Measurements from ENCODE around the gene GPT2. TPM values are rescaled to one million over a fixed set of nuclear protein-coding genes. Genes with fewer than 3 reads are reported as not detected.

GPT2 gene
- total RNA-seq, 1 experiment from 2014 or later: 68.9 TPM

DNA sequence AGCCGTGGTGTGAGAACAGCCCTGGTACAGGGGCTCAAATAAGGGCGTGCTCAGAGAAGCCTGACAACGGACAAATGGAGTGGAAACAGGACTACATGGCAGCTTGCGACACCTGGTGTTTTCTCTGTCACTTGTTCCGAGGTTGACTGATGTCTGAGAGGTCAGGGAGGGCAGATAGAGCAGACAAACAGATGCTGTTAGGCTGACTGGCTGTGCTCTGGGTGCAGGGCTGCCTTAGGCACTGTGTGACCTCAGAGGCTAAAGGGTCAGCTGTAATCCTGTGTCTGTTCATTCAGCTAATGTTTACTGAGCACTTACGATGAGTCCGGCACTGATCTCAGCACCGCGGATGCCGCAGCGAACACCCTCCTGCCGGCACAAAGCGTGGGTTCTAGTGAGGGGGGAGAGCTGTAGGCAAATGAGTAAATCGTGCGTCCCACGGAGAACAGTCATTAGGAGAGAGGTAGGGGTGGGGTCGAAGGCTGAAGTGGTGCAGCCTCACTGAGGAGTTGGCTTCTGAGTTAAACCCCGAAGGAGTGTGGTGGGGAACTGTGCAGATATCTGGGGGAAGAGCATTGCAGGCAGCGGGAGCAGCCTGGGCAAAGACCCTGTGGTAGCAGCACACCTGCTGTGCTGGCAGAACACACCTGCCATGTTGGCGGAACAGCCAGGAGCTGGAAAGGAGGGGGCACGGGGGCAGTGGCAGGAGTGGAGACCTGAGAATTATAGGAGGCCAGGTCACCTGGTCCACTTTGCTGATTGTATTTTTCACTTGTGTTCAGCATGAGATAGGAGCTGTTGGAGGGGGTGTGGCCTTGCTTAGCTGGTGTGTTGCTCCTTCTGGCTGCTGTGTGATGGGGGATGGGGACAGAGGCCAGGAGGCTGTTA is 35.0 kb downstream of the GPT2 start:
- peaks cover 74% of the 10 kb centered on the region for H3K36me3 Mint-ChIP-seq (ENCODE audit: insufficient read depth, unreplicated experiment)
- H3K4me1 Mint-ChIP-seq (ENCODE audit: low read depth, unreplicated experiment): peaks cover 25% of the 10 kb centered on the region
- H3K9me3 Mint-ChIP-seq (ENCODE audit: low read depth, unreplicated experiment): no peaks in the 10 kb centered on the region
- peak overlapping the region; percentile 35 for H3K27ac Mint-ChIP-seq (ENCODE audit: unreplicated experiment)
- no peak for DNase-seq
- CTCF ChIA-PET: interaction anchor here (0.6 to 1.6 kb wide), 3 partner anchors 9 to 65 kb away, joined by 3 to 5 read pairs (median 3); partner anchors contain the start of gene GPT2
- no TSS peak for BruUV-seq (replicated peaks)
- intact Hi-C loops (cut with micrococcal nuclease; ENCODE audit: unreplicated experiment): no loop called here
- no peak overlapping the region for H3K4me3 Mint-ChIP-seq (ENCODE audit: low read depth, unreplicated experiment)
- no peaks in the 10 kb centered on the region for H3K27me3 Mint-ChIP-seq (ENCODE audit: unreplicated experiment)
- TF ChIP-seq, protein P1, sequence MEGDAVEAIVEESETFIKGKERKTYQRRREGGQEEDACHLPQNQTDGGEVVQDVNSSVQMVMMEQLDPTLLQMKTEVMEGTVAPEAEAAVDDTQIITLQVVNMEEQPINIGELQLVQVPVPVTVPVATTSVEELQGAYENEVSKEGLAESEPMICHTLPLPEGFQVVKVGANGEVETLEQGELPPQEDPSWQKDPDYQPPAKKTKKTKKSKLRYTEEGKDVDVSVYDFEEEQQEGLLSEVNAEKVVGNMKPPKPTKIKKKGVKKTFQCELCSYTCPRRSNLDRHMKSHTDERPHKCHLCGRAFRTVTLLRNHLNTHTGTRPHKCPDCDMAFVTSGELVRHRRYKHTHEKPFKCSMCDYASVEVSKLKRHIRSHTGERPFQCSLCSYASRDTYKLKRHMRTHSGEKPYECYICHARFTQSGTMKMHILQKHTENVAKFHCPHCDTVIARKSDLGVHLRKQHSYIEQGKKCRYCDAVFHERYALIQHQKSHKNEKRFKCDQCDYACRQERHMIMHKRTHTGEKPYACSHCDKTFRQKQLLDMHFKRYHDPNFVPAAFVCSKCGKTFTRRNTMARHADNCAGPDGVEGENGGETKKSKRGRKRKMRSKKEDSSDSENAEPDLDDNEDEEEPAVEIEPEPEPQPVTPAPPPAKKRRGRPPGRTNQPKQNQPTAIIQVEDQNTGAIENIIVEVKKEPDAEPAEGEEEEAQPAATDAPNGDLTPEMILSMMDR (IDR thresholded peaks at IDR 0.05; ENCODE audit: unreplicated experiment): no peak

DNA sequence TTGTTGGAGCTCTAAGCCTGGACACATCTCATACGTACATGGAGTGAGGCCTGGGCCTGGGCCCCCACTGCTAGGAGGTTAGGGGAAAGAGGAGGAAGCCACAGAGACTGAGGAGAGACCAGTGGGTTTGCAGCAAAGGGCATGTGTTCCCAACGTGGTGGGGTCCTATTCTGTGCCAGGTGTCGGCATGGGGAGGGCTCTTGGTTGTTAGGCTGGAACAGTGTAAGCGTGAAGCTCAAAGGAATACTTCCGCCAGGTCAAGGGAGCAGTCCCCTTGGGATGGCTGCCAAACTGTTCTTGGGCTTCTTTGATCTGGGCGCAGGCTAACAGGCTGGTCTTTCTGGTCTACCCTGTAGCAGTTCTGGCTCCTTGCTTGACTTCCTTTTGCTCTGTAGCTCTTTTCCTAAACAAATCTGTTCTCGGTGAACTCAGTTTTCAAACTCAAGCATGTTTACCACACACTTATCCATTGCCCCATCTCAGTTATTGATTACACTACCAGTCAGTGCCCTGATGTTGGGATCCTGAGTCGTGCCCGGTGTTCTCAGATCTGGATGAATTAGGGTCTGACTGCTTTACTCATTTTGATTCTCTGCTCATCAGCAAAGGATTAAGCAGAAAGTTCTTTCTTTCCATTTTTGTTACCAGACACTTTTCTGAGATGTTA is 36.4 kb downstream of the GPT2 start:
- CTCF ChIA-PET: interaction anchor here (0.6 to 2.0 kb wide), 7 partner anchors 11 to 119 kb away, joined by 3 to 13 read pairs (median 4); partner anchors contain the start of gene GPT2
- peak overlapping the region; percentile 31 for H3K4me3 Mint-ChIP-seq (ENCODE audit: low read depth, unreplicated experiment)
- intact Hi-C loops (cut with micrococcal nuclease; ENCODE audit: unreplicated experiment): no loop called here
- no peaks in the 10 kb centered on the region for H3K9me3 Mint-ChIP-seq (ENCODE audit: low read depth, unreplicated experiment)
- no peaks in the 10 kb centered on the region for H3K27me3 Mint-ChIP-seq (ENCODE audit: unreplicated experiment)
- H3K36me3 Mint-ChIP-seq (ENCODE audit: insufficient read depth, unreplicated experiment): peaks cover 79% of the 10 kb centered on the region
- no TSS peak for BruUV-seq (replicated peaks)
- H3K27ac Mint-ChIP-seq (ENCODE audit: unreplicated experiment): peak overlapping the region; percentile 35
- peak; percentile 83 for DNase-seq
- peaks cover 25% of the 10 kb centered on the region for H3K4me1 Mint-ChIP-seq (ENCODE audit: low read depth, unreplicated experiment)
- TF ChIP-seq, protein P1 (IDR thresholded peaks at IDR 0.05; ENCODE audit: unreplicated experiment): no peak

DNA sequence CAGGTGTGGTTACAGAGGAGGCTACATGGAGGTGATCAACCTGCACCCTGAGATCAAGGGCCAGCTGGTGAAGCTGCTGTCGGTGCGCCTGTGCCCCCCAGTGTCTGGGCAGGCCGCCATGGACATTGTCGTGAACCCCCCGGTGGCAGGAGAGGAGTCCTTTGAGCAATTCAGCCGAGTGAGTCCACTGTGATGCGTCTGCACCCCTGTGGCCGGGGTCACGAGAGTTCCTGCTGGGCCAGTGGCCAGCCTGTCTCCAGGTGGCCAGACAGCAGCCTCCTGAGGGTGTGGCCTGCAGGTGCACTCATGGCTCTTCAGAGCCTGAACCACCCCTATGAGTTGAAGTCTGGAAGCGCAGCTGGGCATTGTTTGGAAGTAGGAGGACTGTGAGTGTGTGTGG is 38.1 kb downstream of the GPT2 start:
- CTCF ChIA-PET: interaction anchor here (0.5 kb wide), 1 partner anchor 105 kb away, joined by 3 read pairs; no protein-coding TSS in a partner anchor
- DNase-seq: no peak
- peak overlapping the region; percentile 26 for H3K27ac Mint-ChIP-seq (ENCODE audit: unreplicated experiment)
- H3K27me3 Mint-ChIP-seq (ENCODE audit: unreplicated experiment): no peaks in the 10 kb centered on the region
- H3K9me3 Mint-ChIP-seq (ENCODE audit: low read depth, unreplicated experiment): no peaks in the 10 kb centered on the region
- TF ChIP-seq, protein P1 (IDR thresholded peaks at IDR 0.05; ENCODE audit: unreplicated experiment): no peak
- BruUV-seq (replicated peaks): no TSS peak
- intact Hi-C loops (cut with micrococcal nuclease; ENCODE audit: unreplicated experiment): no loop called here
- H3K36me3 Mint-ChIP-seq (ENCODE audit: insufficient read depth, unreplicated experiment): peaks cover 88% of the 10 kb centered on the region
- H3K4me1 Mint-ChIP-seq (ENCODE audit: low read depth, unreplicated experiment): peaks cover 25% of the 10 kb centered on the region
- no peak overlapping the region for H3K4me3 Mint-ChIP-seq (ENCODE audit: low read depth, unreplicated experiment)

- no peak for DNase-seq
- intact Hi-C loops (cut with micrococcal nuclease; ENCODE audit: unreplicated experiment): no loop called here
- BruUV-seq (replicated peaks): no TSS peak
- H3K36me3 Mint-ChIP-seq (ENCODE audit: insufficient read depth, unreplicated experiment): peaks cover 92% of the 10 kb centered on the region
- peaks cover 25% of the 10 kb centered on the region for H3K4me1 Mint-ChIP-seq (ENCODE audit: low read depth, unreplicated experiment)
- H3K9me3 Mint-ChIP-seq (ENCODE audit: low read depth, unreplicated experiment): no peaks in the 10 kb centered on the region
- H3K27ac Mint-ChIP-seq (ENCODE audit: unreplicated experiment): no peak overlapping the region
- CTCF ChIA-PET: interaction anchor here (1.1 kb wide), 1 partner anchor 70 kb away, joined by 3 read pairs; no protein-coding TSS in a partner anchor
- TF ChIP-seq, protein P1 (IDR thresholded peaks at IDR 0.05; ENCODE audit: unreplicated experiment): no peak
- no peak overlapping the region for H3K4me3 Mint-ChIP-seq (ENCODE audit: low read depth, unreplicated experiment)
- no peaks in the 10 kb centered on the region for H3K27me3 Mint-ChIP-seq (ENCODE audit: unreplicated experiment)
These were observed 39.5 kb downstream of the GPT2 start for GRCh38 chr16:46923513-46924295.
